Ovary (tissue), 9 donors: ENCODE results near the gene TFG. TPM values are rescaled to one million over a fixed set of nuclear protein-coding genes. Genes with fewer than 3 reads are reported as not detected.

ENCODE experiments used
- DNase-seq, 5 donors: peaks; one replicate each; pipeline ENCODE4 v3.0.0-alpha.2; 2019 to 2020
- H3K27ac ChIP-seq, 2 donors: fragments of 200-600 bp; one replicate each; pipeline versions ENCODE4 v1.5.1 to v1.8.0; 2019 to 2022
- H3K27me3 ChIP-seq: fragments of 200-600 bp; one replicate; pipeline ENCODE4 v1.8.0; 2022
- H3K36me3 ChIP-seq: fragments of 200-600 bp; sonication (generic); one replicate; pipeline ENCODE4 v1.5.1; 2019
- H3K4me1 ChIP-seq: one replicate; pipeline ENCODE4 v1.8.1; 2013; ENCODE audit warnings: mild to moderate bottlenecking, moderate library complexity; ENCODE audit not compliant: insufficient read depth
- H3K4me3 ChIP-seq: fragments of 200-600 bp; sonication (generic); one replicate; pipeline ENCODE4 v1.5.1; 2017
- H3K9me3 ChIP-seq, 2 donors: fragments of 200-600 bp in 1 of 2; sonication (generic) in 1 of 2; one replicate each; pipeline versions ENCODE4 v1.5.1 to v1.8.1; 2013 to 2019; ENCODE audit warnings: mild to moderate bottlenecking in 1 of 2, moderate library complexity in 1 of 2
- EP300 ChIP-seq: sonication (generic); formaldehyde crosslinking; IDR thresholded peaks from one replicate; pipeline ENCODE4 v1.6.1; 2017; ENCODE audit warnings: antibody characterized with exemption
- POLR2A ChIP-seq: fragments of 450-650 bp; IDR thresholded peaks from one replicate; pipeline ENCODE4 v1.6.1; 2017; ENCODE audit warnings: antibody characterized with exemption, mild to moderate bottlenecking, moderate library complexity
- WGBS, 3 donors: extraction: QIAGEN DNeasy Blood & Tissue Kit in 1 of 3; methylation state at CpG; one replicate each; pipeline versions ENCODE4 v1.1.5 to v1.1.7; 2013 to 2017; 5-methylcytosine and 5-hydroxymethylcytosine counted together
- intact Hi-C, 4 donors: fragments of 100-400 bp; cut with DNase I; formaldehyde crosslinking; loops; one replicate each; pipeline versions ENCODE4 v1.11.0 to v1.15.1; 2022 to 2023
- polyA plus RNA-seq, 2 donors: library from polyadenylated mRNA; stranded (reverse); fragments of 200-250 nt in 1 of 2; fragments of 350-450 nt in 1 of 2; fragmentation: Illumina TruSeq in 1 of 2; extraction: RNeasy Lipid Tissue Mini Kit (QIAGEN cat#74804) in 1 of 2; gene quantifications; one replicate each; pipeline ENCODE4 v1.2.3, GENCODE V29; 2013 to 2014
- total RNA-seq, 7 donors: library from RNA; depleted of rRNA in 2 of 7; stranded (reverse); fragments of >200 nt in 2 of 7; fragmentation: NEBNext Ultra II Directional in 3 of 7; extraction: Animal tissue kit (Norgen Biotek cat#: 25700) in 3 of 7; gene quantifications; one replicate each; pipeline versions ENCODE4 v1.1.0 to v1.2.4, GENCODE V29; 2016 to 2023
- TF ChIP-seq, protein P1 (sequence below), 3 donors: fragments of 450-650 bp in 2 of 3; fragments of 200-600 bp in 1 of 3; IDR thresholded peaks; one replicate each; pipeline versions ENCODE4 v1.5.1 to v1.8.0; 2016 to 2022; ENCODE audit warnings: antibody characterized with exemption in 3 of 3, mild to moderate bottlenecking in 1 of 3
- donor health status: DM: no; HTN: no; CAD: no; lungs with moderate emphysema.
- donor health status: DM: no; HTN: no; CAD: no.
- donor health status: Bipolar disorder and iron deficiency.
- donor health status: DM: yes; HTN: yes; CAD: no.
- donor health status: DM: no; HTN: no; CAD: no.
- donor health status: DM: yes; HTN: yes; CAD: no.

The TFG gene
- total and polyA plus RNA-seq, 9 donors: 38.5 to 114 (median 64.7) TPM

DNA sequence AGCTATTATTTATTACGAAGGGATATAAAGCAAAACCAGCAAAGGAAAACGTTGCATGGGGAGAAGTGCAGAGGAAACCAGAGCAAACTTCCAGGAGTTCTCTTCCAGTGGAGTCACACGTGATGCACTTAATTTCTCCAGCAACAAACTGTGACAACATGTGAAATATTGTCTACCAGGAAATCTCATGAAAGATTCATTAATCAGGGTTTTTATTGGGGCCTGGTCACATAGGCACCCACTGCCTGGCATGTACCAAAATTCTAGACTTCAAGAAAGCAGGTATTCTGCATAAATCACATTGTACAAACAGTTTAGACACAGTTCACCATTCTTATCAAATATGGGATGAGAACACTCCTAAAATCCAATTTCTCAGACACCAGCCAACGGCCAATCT, 5.4 kb upstream of the TFG start:
- no peak for DNase-seq
- Histone ChIP-seq H3K27me3 (no peaks in the 10 kb centered on the region), H3K9me3 (no peaks in the 10 kb centered on the region), H3K36me3 (no peaks in the 10 kb centered on the region), H3K4me1 (no peaks in the 10 kb centered on the region), H3K4me3 (no peak overlapping the region), H3K27ac (no peak overlapping the region)
- TF ChIP-seq, protein P1, sequence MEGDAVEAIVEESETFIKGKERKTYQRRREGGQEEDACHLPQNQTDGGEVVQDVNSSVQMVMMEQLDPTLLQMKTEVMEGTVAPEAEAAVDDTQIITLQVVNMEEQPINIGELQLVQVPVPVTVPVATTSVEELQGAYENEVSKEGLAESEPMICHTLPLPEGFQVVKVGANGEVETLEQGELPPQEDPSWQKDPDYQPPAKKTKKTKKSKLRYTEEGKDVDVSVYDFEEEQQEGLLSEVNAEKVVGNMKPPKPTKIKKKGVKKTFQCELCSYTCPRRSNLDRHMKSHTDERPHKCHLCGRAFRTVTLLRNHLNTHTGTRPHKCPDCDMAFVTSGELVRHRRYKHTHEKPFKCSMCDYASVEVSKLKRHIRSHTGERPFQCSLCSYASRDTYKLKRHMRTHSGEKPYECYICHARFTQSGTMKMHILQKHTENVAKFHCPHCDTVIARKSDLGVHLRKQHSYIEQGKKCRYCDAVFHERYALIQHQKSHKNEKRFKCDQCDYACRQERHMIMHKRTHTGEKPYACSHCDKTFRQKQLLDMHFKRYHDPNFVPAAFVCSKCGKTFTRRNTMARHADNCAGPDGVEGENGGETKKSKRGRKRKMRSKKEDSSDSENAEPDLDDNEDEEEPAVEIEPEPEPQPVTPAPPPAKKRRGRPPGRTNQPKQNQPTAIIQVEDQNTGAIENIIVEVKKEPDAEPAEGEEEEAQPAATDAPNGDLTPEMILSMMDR (IDR thresholded peaks at IDR 0.05): no peak
- intact Hi-C loops: no loop called here
- 64 to 70% (median 70%) methylated on average over 4 of the region's 4 CpGs for WGBS, 3 donors

DNA sequence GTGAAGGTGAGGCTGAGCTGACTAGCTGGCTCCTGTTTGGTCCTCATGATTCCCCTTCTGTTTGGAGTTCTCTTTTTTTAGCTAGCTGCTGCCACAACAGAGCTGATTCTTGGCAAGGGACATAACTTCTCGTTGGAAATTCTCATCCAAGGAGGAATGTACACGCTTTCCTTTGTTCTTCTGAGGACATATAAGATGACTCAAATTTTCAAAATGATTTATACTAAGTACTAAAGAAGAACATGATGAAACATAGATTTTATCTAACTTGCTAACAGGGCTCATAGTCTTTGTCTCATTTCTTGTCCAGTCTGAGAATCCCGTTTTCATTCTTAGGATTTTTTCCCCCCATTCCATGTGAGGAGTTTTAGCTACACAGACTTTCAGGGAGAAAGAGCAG, 2.9 kb upstream of the TFG start:
- Histone ChIP-seq H3K4me1 (peaks cover 5% of the 10 kb centered on the region), H3K4me3 (no peak overlapping the region), H3K27me3 (no peaks in the 10 kb centered on the region), H3K27ac (no peak overlapping the region), H3K36me3 (no peaks in the 10 kb centered on the region), H3K9me3 (no peaks in the 10 kb centered on the region)
- intact Hi-C loops: no loop called here
- DNase-seq: no peak
- 53 to 62% (median 57%) methylated on average over 3 of the region's 3 CpGs for WGBS, 3 donors
- TF ChIP-seq POLR2A: no peak
- TF ChIP-seq EP300: no peak
- TF ChIP-seq, protein P1 (IDR thresholded peaks at IDR 0.05): no peak

DNA sequence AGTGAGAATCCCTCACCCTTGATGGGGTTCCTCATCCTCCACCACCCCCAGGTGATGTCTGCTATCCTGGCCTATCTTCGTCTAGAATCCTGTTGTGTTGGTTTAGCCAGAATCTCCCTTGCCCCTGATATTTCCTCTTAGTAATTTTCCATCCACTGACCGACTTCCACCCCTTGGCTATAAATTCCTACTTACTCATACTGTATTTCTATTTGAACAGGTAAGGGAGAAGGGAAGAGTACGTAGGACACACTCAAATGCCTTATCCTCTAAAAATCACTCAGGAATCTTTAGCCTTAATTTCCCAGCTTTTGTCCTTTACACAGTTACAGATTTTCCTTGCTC, 678 bp upstream of the TFG start:
- peak overlapping the region; percentile 83 for H3K4me3 ChIP-seq
- H3K27ac ChIP-seq: peak overlapping the region in 1 of 2 donors; percentile 96
- H3K4me1 ChIP-seq: peaks cover 9% of the 10 kb centered on the region
- whole genome bisulfite sequencing, 3 donors: 87 to 90% (median 89%) methylated on average over 3 of the region's 3 CpGs
- TF ChIP-seq, protein P1 (IDR thresholded peaks at IDR 0.05): no peak
- no peak for TF ChIP-seq POLR2A
- TF ChIP-seq EP300: no peak
- DNase-seq: no peak
- no peaks in the 10 kb centered on the region for H3K9me3 ChIP-seq
- intact Hi-C loops: loop anchor here in 1 of 4 donors (2.0 kb wide), 1 partner anchor 866 kb away; the partner anchor contains the start of gene PCNP
- H3K36me3 ChIP-seq: no peaks in the 10 kb centered on the region
- no peaks in the 10 kb centered on the region for H3K27me3 ChIP-seq

DNA sequence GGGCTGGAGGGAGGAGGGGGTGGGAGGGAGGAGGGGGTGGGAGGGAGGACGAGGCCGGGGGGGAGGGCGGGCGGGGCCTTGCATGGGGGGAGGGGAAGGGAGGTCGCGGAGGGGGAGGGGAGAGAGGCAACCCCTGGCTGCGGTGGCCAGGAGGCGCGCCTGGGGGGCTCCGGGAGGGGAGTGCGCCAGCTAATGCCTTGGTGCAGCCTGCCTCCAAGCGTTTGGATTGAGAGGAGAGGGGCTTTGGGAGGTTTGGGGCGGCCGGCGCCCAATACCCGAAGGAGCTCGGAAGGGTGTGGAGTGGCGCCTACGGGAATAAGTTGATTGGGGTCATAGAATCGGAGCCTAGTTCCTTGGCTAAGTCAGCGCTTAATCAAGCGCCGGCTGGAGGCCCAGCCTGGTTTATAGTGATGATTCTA, 557 bp downstream of the TFG start:
- Histone ChIP-seq H3K27me3 (no peaks in the 10 kb centered on the region), H3K27ac (peak overlapping the region; percentile 49 to 96), H3K4me3 (peak overlapping the region; percentile 83), H3K4me1 (peaks cover 9% of the 10 kb centered on the region), H3K36me3 (no peaks in the 10 kb centered on the region), H3K9me3 (no peaks in the 10 kb centered on the region)
- DNase-seq: peak; percentile 39 to 67 (median 61)
- intact Hi-C loops: loop anchor here in 1 of 4 donors (2.0 kb wide), 1 partner anchor 865 kb away; the partner anchor contains the start of gene PCNP
- 0 to 1% (median 1%) methylated on average over 21 to 23 of the region's 23 CpGs for WGBS, 3 donors
- TF ChIP-seq, protein P1 (IDR thresholded peaks at IDR 0.05): no peak
- no peak for TF ChIP-seq POLR2A
- TF ChIP-seq EP300: no peak
